ENCODE results near the gene PPP2R2C. TPM values are rescaled to one million over a fixed set of nuclear protein-coding genes. Genes with fewer than 3 reads are reported as not detected.
A peak's percentile ranks its signal among the peaks of the same experiment; 100 is the strongest.

Gene PPP2R2C
- polyA plus RNA-seq, 1 of the 3 experiments (the other 2 are of a cell fraction): 0.21 TPM

DNA sequence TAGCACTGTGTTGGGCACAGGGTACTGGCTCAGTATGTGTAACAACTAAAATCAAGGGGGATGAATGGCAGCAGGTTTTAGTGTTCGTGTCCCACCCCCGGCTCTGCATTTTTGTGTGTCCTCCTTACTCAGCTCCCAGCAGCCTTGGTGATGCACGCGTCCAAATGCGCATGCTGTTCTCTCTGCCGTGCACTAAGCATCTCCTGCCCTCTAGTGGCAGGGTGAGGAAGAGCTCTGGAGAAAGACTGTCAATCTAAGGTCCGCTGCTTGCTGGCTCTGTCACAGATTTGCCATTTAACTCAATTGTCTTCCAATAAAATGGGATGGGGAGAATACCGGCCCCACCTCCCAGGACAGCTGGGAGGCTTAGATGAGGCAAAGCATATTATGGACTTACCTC is 141.4 kb downstream of the PPP2R2C start:
- ChIA-PET CTCF (interaction anchor here (0.7 to 22.5 kb wide), 30 partner anchors 13 to 336 kb away, joined by 3 to 1048 read pairs (median 5); partner anchors contain the start of gene WFS1), POLR2A (no interaction called here)
- Histone ChIP-seq H3K79me2 (ENCODE audit: insufficient read depth) (no peaks in the 10 kb centered on the region), H3K4me1 (ENCODE audit: control insufficient read depth in 1 of 2, insufficient read depth in 2 of 2, low read depth in 1 of 2, low read length in 1 of 2) (peaks cover 0 to 3% of the 10 kb centered on the region in 2 experiments; a peak in 1 of 4 replicates), H3K9me3 (no peaks in the 10 kb centered on the region), H2AFZ (ENCODE audit: low read depth) (no peak overlapping the region), H3K4me3 (ENCODE audit: low read depth in 2 of 2, low read length in 1 of 2) (no peak overlapping the region), H3K27me3 (ENCODE audit: insufficient read depth) (no peaks in the 10 kb centered on the region), H3F3A (replicated peaks; ENCODE audit: insufficient read depth) (no peaks in the 10 kb centered on the region), H4K20me1 (ENCODE audit: insufficient read depth) (no peaks in the 10 kb centered on the region), H3K36me3 (replicated peaks in 1 of 2; ENCODE audit: control insufficient read depth in 1 of 2, insufficient read depth in 2 of 2, low read length in 1 of 2) (no peaks in the 10 kb centered on the region), H3K9ac (no peak overlapping the region), H3K27ac (ENCODE audit: low read depth in 2 of 2, low read length in 1 of 2) (no peak overlapping the region), H3K4me2 (no peak overlapping the region), H3K9me2 (no peaks in the 10 kb centered on the region)
- TF ChIP-seq, protein P1, sequence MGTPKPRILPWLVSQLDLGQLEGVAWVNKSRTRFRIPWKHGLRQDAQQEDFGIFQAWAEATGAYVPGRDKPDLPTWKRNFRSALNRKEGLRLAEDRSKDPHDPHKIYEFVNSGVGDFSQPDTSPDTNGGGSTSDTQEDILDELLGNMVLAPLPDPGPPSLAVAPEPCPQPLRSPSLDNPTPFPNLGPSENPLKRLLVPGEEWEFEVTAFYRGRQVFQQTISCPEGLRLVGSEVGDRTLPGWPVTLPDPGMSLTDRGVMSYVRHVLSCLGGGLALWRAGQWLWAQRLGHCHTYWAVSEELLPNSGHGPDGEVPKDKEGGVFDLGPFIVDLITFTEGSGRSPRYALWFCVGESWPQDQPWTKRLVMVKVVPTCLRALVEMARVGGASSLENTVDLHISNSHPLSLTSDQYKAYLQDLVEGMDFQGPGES (IDR thresholded peaks at IDR 0.05; ENCODE audit: low read depth, low read length): no peak
- TF ChIP-seq NFIC (IDR thresholded peaks at IDR 0.05; ENCODE audit: borderline replicate concordance) (no peak), CHD2 (IDR thresholded peaks at IDR 0.05; ENCODE audit: low read length, partially characterized antibody) (no peak), FOXM1 (IDR thresholded peaks at IDR 0.05; ENCODE audit: low read depth) (no peak), SIN3A (IDR thresholded peaks at IDR 0.05; ENCODE audit: borderline replicate concordance, low read depth, low read length) (no peak), RAD21 (IDR thresholded peaks at IDR 0.05; ENCODE audit: low read length) (peak; percentile 40), GABPA (IDR thresholded peaks at IDR 0.05; ENCODE audit: low read depth) (no peak), FOSL2 (IDR thresholded peaks at IDR 0.05; ENCODE audit: borderline replicate concordance, low read depth) (no peak), TAF1 (IDR thresholded peaks at IDR 0.05; ENCODE audit: borderline replicate concordance, low read depth, low read length) (no peak)
- TF ChIP-seq, protein P2, sequence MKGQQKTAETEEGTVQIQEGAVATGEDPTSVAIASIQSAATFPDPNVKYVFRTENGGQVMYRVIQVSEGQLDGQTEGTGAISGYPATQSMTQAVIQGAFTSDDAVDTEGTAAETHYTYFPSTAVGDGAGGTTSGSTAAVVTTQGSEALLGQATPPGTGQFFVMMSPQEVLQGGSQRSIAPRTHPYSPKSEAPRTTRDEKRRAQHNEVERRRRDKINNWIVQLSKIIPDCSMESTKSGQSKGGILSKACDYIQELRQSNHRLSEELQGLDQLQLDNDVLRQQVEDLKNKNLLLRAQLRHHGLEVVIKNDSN (IDR thresholded peaks at IDR 0.05; ENCODE audit: borderline replicate concordance, low read depth): no peak
- TF ChIP-seq, protein P3, sequence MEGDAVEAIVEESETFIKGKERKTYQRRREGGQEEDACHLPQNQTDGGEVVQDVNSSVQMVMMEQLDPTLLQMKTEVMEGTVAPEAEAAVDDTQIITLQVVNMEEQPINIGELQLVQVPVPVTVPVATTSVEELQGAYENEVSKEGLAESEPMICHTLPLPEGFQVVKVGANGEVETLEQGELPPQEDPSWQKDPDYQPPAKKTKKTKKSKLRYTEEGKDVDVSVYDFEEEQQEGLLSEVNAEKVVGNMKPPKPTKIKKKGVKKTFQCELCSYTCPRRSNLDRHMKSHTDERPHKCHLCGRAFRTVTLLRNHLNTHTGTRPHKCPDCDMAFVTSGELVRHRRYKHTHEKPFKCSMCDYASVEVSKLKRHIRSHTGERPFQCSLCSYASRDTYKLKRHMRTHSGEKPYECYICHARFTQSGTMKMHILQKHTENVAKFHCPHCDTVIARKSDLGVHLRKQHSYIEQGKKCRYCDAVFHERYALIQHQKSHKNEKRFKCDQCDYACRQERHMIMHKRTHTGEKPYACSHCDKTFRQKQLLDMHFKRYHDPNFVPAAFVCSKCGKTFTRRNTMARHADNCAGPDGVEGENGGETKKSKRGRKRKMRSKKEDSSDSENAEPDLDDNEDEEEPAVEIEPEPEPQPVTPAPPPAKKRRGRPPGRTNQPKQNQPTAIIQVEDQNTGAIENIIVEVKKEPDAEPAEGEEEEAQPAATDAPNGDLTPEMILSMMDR (IDR thresholded peaks at IDR 0.05): peak; percentile 56
- TF ChIP-seq, protein P4, sequence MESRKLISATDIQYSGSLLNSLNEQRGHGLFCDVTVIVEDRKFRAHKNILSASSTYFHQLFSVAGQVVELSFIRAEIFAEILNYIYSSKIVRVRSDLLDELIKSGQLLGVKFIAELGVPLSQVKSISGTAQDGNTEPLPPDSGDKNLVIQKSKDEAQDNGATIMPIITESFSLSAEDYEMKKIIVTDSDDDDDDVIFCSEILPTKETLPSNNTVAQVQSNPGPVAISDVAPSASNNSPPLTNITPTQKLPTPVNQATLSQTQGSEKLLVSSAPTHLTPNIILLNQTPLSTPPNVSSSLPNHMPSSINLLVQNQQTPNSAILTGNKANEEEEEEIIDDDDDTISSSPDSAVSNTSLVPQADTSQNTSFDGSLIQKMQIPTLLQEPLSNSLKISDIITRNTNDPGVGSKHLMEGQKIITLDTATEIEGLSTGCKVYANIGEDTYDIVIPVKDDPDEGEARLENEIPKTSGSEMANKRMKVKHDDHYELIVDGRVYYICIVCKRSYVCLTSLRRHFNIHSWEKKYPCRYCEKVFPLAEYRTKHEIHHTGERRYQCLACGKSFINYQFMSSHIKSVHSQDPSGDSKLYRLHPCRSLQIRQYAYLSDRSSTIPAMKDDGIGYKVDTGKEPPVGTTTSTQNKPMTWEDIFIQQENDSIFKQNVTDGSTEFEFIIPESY (IDR thresholded peaks at IDR 0.05; ENCODE audit: borderline replicate concordance, low read depth): no peak
- TF ChIP-seq, protein P5, sequence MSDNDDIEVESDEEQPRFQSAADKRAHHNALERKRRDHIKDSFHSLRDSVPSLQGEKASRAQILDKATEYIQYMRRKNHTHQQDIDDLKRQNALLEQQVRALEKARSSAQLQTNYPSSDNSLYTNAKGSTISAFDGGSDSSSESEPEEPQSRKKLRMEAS (IDR thresholded peaks at IDR 0.05; ENCODE audit: low read depth): no peak
- TF ChIP-seq, protein P6, sequence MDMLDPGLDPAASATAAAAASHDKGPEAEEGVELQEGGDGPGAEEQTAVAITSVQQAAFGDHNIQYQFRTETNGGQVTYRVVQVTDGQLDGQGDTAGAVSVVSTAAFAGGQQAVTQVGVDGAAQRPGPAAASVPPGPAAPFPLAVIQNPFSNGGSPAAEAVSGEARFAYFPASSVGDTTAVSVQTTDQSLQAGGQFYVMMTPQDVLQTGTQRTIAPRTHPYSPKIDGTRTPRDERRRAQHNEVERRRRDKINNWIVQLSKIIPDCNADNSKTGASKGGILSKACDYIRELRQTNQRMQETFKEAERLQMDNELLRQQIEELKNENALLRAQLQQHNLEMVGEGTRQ (IDR thresholded peaks at IDR 0.05; ENCODE audit: borderline replicate concordance, low read depth, low read length): no peak
- no peak for DNase-seq
- WGBS (ENCODE audit: low lambda C conversion rate): 72% methylated on average over 7 of the region's 8 CpGs

Measured in SK-N-SH (cell line).